ENCODE data around the gene POLR2A. TPM values are rescaled to one million over a fixed set of nuclear protein-coding genes. Genes with fewer than 3 reads are reported as not detected.

POLR2A gene
- total RNA-seq, 4 donors from 2014 or later: 93.9 to 120 (median 110) TPM

DNA sequence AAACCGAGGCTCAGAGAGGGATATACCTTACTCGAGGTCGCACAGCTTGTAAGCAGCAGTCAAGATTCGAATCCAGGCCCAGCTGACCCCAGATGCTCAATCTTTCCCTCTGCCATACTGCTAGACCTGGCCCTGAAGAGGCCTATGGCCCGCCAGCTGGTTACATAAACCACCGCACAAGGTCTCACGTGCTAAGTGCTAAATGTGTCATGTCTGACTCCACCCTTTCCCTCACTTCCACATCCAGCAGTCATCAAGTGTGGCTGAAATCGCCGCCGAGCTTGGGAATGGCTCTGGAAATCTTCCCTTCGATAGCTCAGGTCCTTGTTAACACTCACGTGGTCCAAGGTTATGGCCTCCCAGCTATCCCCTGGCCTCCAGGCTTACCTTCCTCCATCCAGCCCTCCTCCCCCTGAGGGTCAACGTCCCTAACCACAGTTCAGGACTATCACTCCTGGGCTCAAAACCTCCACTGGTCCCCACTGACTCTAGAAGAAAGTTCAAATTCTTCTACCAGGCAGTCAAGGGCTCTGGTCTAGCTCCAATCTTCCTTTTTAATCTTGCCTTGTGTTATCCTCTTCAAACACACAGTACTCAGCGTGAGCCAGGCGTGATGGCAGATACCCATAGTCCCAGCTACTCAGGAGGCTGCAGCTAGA is 8.3 kb upstream of the POLR2A start:
- intact Hi-C loops (cut with DNase I; ENCODE audit: low total_unique reads): no loop called here
- whole genome bisulfite sequencing, 2 donors: 32 to 35% methylated on average over 15 of the region's 15 CpGs

DNA sequence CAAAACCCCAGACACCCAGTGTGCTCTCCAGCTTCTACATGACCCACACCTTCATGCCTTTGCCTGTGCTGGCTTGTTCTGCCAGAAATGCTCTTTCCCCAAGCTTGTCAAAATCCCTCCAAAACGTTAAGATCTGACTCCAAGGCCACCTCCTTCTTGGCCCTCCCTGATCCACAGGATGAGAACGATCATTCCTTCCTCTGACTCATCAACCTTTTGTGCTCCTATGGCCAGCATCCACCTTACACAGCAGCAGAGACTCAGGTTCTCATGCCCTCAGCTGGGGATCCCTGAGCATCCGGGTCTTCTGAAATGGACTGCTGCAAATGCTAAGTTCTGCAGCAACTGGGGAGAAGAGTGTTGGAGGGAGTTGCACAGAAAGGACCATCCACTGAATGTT is 7.7 kb upstream of the POLR2A start:
- 19 to 24% methylated on average over 3 of the region's 3 CpGs for WGBS, 2 donors
- intact Hi-C loops (cut with DNase I; ENCODE audit: low total_unique reads): no loop called here
- no peak for TF ChIP-seq POLR2A (IDR thresholded peaks at IDR 0.05)
- TF ChIP-seq, protein P1, sequence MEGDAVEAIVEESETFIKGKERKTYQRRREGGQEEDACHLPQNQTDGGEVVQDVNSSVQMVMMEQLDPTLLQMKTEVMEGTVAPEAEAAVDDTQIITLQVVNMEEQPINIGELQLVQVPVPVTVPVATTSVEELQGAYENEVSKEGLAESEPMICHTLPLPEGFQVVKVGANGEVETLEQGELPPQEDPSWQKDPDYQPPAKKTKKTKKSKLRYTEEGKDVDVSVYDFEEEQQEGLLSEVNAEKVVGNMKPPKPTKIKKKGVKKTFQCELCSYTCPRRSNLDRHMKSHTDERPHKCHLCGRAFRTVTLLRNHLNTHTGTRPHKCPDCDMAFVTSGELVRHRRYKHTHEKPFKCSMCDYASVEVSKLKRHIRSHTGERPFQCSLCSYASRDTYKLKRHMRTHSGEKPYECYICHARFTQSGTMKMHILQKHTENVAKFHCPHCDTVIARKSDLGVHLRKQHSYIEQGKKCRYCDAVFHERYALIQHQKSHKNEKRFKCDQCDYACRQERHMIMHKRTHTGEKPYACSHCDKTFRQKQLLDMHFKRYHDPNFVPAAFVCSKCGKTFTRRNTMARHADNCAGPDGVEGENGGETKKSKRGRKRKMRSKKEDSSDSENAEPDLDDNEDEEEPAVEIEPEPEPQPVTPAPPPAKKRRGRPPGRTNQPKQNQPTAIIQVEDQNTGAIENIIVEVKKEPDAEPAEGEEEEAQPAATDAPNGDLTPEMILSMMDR (IDR thresholded peaks at IDR 0.05): no peak
- no peak overlapping the region for H3K4me3 ChIP-seq (ENCODE audit: low read depth, poor library complexity, severe bottlenecking)
- no peak for DNase-seq (ENCODE audit: low spot score in 2 of 2)

More for the DNA sequence above, 8.3 kb upstream of the POLR2A start:
- TF ChIP-seq, protein P1 (IDR thresholded peaks at IDR 0.05): no peak
- no peak for TF ChIP-seq POLR2A (IDR thresholded peaks at IDR 0.05)
- DNase-seq (ENCODE audit: low spot score in 2 of 2): peak; percentile 87 to 95
- H3K4me3 ChIP-seq (ENCODE audit: low read depth, poor library complexity, severe bottlenecking): no peak overlapping the region

DNA sequence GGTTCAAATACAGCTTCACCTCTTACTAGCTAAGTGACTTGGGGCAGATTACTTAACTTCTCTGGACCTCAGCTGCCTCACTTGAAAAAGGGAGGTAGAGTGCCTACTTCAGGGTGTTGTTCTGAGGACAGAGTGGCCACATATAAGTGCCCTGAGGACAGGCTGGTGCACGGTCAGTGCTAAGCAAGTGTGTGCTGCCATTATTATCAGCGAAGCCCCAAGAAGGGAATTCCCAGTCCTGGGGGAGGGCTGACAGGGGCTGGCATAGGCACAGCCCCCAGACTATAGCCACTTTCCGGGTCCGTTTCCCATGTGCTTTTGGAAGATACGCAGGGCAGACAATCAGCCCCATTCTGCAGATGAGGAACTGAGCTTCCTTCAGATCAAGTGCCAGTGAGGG is 7.2 kb upstream of the POLR2A start:
- intact Hi-C loops (cut with DNase I; ENCODE audit: low total_unique reads): no loop called here
- no peak for TF ChIP-seq POLR2A (IDR thresholded peaks at IDR 0.05)
- TF ChIP-seq, protein P1 (IDR thresholded peaks at IDR 0.05): no peak
- no peak for DNase-seq (ENCODE audit: low spot score in 2 of 2)
- H3K4me3 ChIP-seq (ENCODE audit: low read depth, poor library complexity, severe bottlenecking): no peak overlapping the region
- 52 to 66% methylated on average over 5 of the region's 5 CpGs for WGBS, 2 donors

DNA sequence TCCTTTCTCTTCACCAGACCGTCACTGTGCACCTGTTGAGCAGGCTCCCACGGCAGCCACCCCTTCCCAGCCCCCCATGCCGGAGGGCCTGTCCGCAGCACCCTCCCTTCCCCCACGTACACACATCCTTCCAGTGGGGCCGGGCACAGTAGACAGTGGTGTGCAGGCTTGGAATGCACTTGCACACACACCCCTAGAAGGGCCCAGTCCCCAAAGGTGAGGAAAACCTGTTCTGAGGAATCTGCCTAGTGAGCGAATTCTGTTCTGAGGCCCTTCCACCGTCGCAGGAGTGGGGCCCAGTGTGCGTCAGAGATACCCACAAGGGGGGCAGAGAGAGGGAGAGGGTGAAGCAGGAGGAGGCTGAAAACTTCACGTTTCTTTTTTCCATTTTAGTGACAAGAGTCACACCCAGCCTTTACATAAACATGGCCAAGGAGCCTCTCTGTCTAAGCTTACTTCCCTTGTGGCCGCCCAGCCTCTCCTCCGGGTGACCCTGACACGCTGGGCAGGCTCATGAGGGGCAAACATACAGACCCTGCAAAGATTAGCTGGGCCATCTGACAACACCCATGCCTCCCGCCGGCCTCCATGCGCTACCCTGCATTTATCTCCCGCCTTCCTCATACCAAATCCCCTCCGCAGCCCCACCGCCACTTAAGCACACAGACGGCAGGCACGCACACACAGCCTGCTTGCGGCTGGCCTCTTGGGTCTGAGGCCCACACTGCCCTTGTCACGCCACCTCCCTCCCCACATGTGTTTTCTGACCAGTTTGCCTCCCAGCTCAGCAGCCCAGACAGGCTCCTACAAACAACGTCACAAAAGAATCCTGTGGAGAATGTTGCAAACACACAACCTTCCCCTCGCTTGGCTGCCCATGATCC is 6.5 kb upstream of the POLR2A start:
- H3K4me3 ChIP-seq (ENCODE audit: low read depth, poor library complexity, severe bottlenecking): peak overlapping the region; percentile 13
- no peak for TF ChIP-seq POLR2A (IDR thresholded peaks at IDR 0.05)
- TF ChIP-seq, protein P1 (IDR thresholded peaks at IDR 0.05): no peak
- intact Hi-C loops (cut with DNase I; ENCODE audit: low total_unique reads): no loop called here
- peak in 1 of 2 donors; percentile 93 for DNase-seq (ENCODE audit: low spot score in 2 of 2)
- WGBS, 2 donors: 11 to 13% methylated on average over 26 of the region's 26 CpGs

DNA sequence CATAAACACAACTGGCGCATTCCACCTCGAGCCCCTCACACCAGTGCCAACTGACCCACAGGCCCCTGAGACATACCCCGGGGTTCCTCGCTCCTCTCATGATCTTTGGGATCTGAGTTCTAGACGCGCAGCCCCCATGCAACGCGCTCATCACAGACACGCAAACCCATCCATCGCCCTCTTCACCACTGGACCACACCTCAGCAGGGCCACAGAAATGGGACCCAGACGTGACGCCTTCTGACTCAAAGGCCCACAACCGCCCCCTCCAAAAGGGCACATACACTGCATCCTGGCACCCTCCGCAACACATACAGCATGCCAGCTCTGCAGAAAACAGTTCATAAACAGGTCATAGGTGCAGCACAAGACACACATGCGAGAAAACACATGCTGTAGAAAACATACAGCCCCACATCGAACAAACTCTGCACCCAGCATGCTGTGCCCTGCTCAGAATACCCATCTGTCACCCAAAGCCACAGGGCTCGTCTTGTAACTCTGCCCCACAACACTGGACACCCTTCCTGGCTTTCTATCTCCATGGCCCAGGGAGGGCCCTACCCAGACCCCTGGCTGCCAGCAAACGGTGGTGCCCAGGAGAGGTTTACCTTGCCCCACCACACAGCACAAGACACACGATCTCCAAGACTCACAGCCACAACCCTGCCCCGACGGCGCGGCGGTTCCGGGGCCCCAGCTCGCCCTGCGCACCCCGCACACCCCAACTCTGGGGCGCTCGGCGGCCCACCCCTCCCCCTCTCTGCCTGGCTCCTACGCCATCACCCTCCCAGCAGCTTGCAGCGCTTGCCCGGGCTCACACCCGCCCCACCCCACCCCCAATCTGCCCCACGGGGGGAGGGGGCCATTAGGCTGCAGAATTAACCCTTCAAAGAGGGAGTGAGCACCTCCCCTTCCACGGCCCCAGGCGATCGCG is 5.6 kb upstream of the POLR2A start:
- DNase-seq (ENCODE audit: low spot score in 2 of 2): peak in 1 of 2 donors; percentile 92
- TF ChIP-seq, protein P1 (IDR thresholded peaks at IDR 0.05): no peak
- TF ChIP-seq POLR2A (IDR thresholded peaks at IDR 0.05): no peak
- H3K4me3 ChIP-seq (ENCODE audit: low read depth, poor library complexity, severe bottlenecking): peak overlapping the region; percentile 87
- 5 to 6% methylated on average over 28 to 36 of the region's 40 CpGs for WGBS, 2 donors
- intact Hi-C loops (cut with DNase I; ENCODE audit: low total_unique reads): no loop called here
